ENCODE measurements around the gene OR2S2.

GRCh38 chr9:35923927-35924763 lies 33.8 kb downstream of the OR2S2 start:
- TF ChIP-seq FOSL1 (IDR thresholded peaks at IDR 0.05; ENCODE audit: insufficient read depth, low read depth, low read length) (no peak), CTCF (IDR thresholded peaks at IDR 0.05; ENCODE audit: control extremely low read depth in 1 of 3, insufficient read depth in 1 of 3, low read depth in 1 of 3, low read length in 3 of 3) (no peak), SP1 (IDR thresholded peaks at IDR 0.05; ENCODE audit: low read depth, low read length) (no peak), ZNF274 (IDR thresholded peaks at IDR 0.05; ENCODE audit: borderline replicate concordance, extremely low read depth, low read length) (no peak), RAD21 (IDR thresholded peaks at IDR 0.05 in 1 of 2, conservative IDR thresholded peaks at IDR 0.05 in 1 of 2; ENCODE audit: low read depth in 2 of 2, low read length in 2 of 2) (no peak), PHF8 (conservative IDR thresholded peaks at IDR 0.05; ENCODE audit: low read depth, low read length) (no peak), SP2 (IDR thresholded peaks at IDR 0.05; ENCODE audit: low read length) (no peak), RFX5 (IDR thresholded peaks at IDR 0.05; ENCODE audit: borderline replicate concordance, low read depth, low read length) (no peak), EP300 (IDR thresholded peaks at IDR 0.05; ENCODE audit: borderline replicate concordance in 1 of 2, low read depth in 2 of 2, low read length in 2 of 2) (no peak), JUND (IDR thresholded peaks at IDR 0.05; ENCODE audit: low read length) (no peak), HDAC2 (IDR thresholded peaks at IDR 0.05; ENCODE audit: borderline replicate concordance in 1 of 2, low read depth in 2 of 2, low read length in 2 of 2) (no peak), TCF12 (IDR thresholded peaks at IDR 0.05; ENCODE audit: low read depth, low read length) (no peak), TAF1 (IDR thresholded peaks at IDR 0.05; ENCODE audit: low read depth, low read length) (no peak), YY1 (IDR thresholded peaks at IDR 0.05; ENCODE audit: low read depth, low read length) (no peak)

All from H1 (cell line).